SK-N-SH (cell line): ENCODE results near the gene MYL12B. TPM values are rescaled to one million over a fixed set of nuclear protein-coding genes. Genes with fewer than 3 reads are reported as not detected.

Source experiments
- CTCF ChIA-PET: fragments of 300-600, 350-600 bp; formaldehyde crosslinking; extraction: SDS; loops from one replicate; lab custom pipeline; 2021; lab: Yijun Ruan, JAX
- POLR2A ChIA-PET: fragments of 350-600 bp; sonication (Branson Sonifier 250); formaldehyde crosslinking; extraction: SDS; loops from one replicate; lab custom pipeline; 2020; ENCODE audit warnings: antibody characterized with exemption, inconsistent platforms; lab: Yijun Ruan, JAX
- DNase-seq: peaks from one replicate; pipeline ENCODE4 v3.0.0; 2012
- H2AFZ ChIP-seq: fragments of 200-600 bp; sonication (generic); 2 replicates; pipeline ENCODE4 v1.8.1; 2016; ENCODE audit warnings: antibody characterized with exemption, mild to moderate bottlenecking, low read depth
- H3F3A ChIP-seq: fragments of 200-600 bp; sonication (generic); replicated peaks from 2 replicates; pipeline ENCODE3; 2016; ENCODE audit warnings: antibody characterized with exemption, mild to moderate bottlenecking; ENCODE audit not compliant: insufficient read depth
- H3K27ac ChIP-seq, 2 experiments: fragments of 200-500 bp in 1 of 2; fragments of 200-600 bp in 1 of 2; sonication (Bioruptor generic) in 1 of 2; sonication (generic), shearing (Covaris generic) in 1 of 2; 2 replicates each; pipeline versions ENCODE4 v1.5.1 to v1.6.1; 2014 to 2016; ENCODE audit warnings: low read depth in 2 of 2, inconsistent platforms in 1 of 2, low read length in 1 of 2, mild to moderate bottlenecking in 1 of 2, mixed read lengths in 1 of 2
- H3K27me3 ChIP-seq: fragments of 200-600 bp; sonication (generic), shearing (Covaris generic); 2 replicates; pipeline ENCODE4 v1.6.1; 2016; ENCODE audit warnings: mixed run types; ENCODE audit not compliant: insufficient read depth
- H3K36me3 ChIP-seq, 2 experiments: fragments of 200-500 bp in 1 of 2; fragments of 200-600 bp in 1 of 2; sonication (Bioruptor generic) in 1 of 2; sonication (generic) in 1 of 2; replicated peaks in 1 of 2; 2 replicates each; pipeline versions ENCODE3 to v1.5.1; 2014 to 2016; ENCODE audit warnings: low read length in 1 of 2, mild to moderate bottlenecking in 1 of 2; ENCODE audit not compliant: insufficient read depth in 2 of 2, control insufficient read depth in 1 of 2
- H3K4me1 ChIP-seq, 2 experiments: fragments of 200-500 bp in 1 of 2; fragments of 200-600 bp in 1 of 2; sonication (Bioruptor generic) in 1 of 2; sonication (generic), shearing (Covaris generic) in 1 of 2; 2 replicates each; pipeline versions ENCODE4 v1.5.1 to v1.6.1; 2014 to 2016; ENCODE audit warnings: low read depth in 1 of 2, low read length in 1 of 2, mixed run types in 1 of 2; ENCODE audit not compliant: insufficient read depth in 2 of 2, control insufficient read depth in 1 of 2
- H3K4me2 ChIP-seq: fragments of 200-600 bp; sonication (generic), shearing (Covaris generic); 2 replicates; pipeline ENCODE4 v1.6.1; 2017; ENCODE audit warnings: mixed run types
- H3K4me3 ChIP-seq, 2 experiments: fragments of 200-500 bp in 1 of 2; fragments of 200-600 bp in 1 of 2; sonication (Bioruptor generic) in 1 of 2; sonication (generic), shearing (Covaris generic) in 1 of 2; 2 replicates each; pipeline versions ENCODE4 v1.5.1 to v1.8.1; 2014 to 2016; ENCODE audit warnings: low read depth in 2 of 2, inconsistent platforms in 1 of 2, low read length in 1 of 2, mild to moderate bottlenecking in 1 of 2, mixed read lengths in 1 of 2, moderate library complexity in 1 of 2
- H3K79me2 ChIP-seq: fragments of 200-600 bp; sonication (generic); 2 replicates; pipeline ENCODE4 v1.8.1; 2017; ENCODE audit warnings: mild to moderate bottlenecking; ENCODE audit not compliant: insufficient read depth
- H3K9ac ChIP-seq: fragments of 200-600 bp; sonication (generic); 2 replicates; pipeline ENCODE4 v1.6.1; 2017; ENCODE audit warnings: mixed run types
- H3K9me2 ChIP-seq: fragments of 200-600 bp; sonication (generic); 2 replicates; pipeline ENCODE4 v1.6.1; 2017; ENCODE audit warnings: mixed run types
- H3K9me3 ChIP-seq: fragments of 200-600 bp; sonication (generic); 2 replicates; pipeline ENCODE4 v1.6.1; 2017; ENCODE audit warnings: mixed run types, mild to moderate bottlenecking, moderate library complexity
- H4K20me1 ChIP-seq: fragments of 200-600 bp; sonication (generic); 2 replicates; pipeline ENCODE4 v1.6.1; 2017; ENCODE audit warnings: mild to moderate bottlenecking, mixed run types; ENCODE audit not compliant: insufficient read depth
- CHD2 ChIP-seq: fragments of 150-350 bp; IDR thresholded peaks from 2 replicates; pipeline ENCODE4 v1.6.1; 2018; ENCODE audit warnings: low read length; ENCODE audit not compliant: partially characterized antibody
- MAX ChIP-seq: IDR thresholded peaks from 2 replicates; pipeline ENCODE4 v1.4.0; 2012; ENCODE audit warnings: low read depth
- PBX3 ChIP-seq: IDR thresholded peaks from 2 replicates; pipeline ENCODE4; 2012
- REST ChIP-seq: IDR thresholded peaks from 2 replicates; pipeline ENCODE4 v1.6.1; 2012; ENCODE audit warnings: mild to moderate bottlenecking, low read depth, low read length, moderate library complexity
- WGBS: methylation state at CpG from one replicate; pipeline ENCODE4 v1.1.6; 2017; ENCODE audit warnings: low lambda C conversion rate; 5-methylcytosine and 5-hydroxymethylcytosine counted together
- polyA plus RNA-seq, 3 experiments: library from polyadenylated mRNA; depleted of rRNA; stranded (reverse); fragments of >200 nt; gene quantifications; 2 replicates each; pipeline ENCODE4 v1.2.3, GENCODE V29; 2012

The MYL12B gene
- polyA plus RNA-seq, 1 of the 3 experiments (the other 2 are of a cell fraction), result 555 TPM

DNA sequence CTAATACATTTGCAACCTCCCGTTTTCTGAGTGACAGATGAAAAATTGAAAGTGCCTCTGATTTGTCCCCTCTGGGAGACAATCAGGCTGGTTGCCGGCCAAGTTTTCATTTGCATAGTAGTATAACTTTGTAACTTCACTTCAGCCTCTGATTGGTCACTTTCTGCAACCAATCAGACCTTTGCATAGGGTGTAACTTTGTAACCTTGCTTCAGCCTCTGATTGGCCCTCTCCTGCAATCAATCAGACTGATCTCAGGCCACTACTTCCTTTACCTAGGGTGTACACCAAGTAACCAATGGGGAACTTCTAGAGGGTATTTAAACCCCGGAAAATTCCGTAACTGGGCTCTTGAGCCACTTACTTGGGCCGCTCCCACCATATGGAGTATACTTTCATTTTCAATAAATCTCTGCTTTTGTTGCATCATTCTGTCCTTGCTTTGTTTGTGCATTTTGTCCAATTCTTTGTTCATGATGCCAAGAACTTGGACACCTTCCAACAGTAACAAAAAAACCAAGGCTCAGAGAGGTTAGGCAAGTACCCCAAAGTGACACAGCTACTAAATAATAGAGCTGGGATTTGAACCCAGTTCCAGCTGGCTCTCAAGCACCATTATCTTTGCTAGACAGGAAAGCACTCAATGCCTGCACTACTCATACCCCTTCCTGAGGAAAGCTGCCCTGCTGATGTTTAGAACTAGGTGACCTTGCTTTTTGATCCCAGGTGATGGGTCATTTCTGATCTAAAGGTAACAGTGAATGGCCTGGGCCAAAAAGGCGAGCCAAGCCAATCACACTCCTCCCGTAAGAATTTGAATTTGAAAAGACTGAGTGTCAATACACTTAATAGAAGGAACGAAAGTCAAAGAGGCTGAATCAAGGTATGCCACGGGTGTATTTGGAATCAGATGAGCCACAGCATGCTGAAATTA lies 31.3 kb upstream of the MYL12B start:
- H3K9me2 ChIP-seq, result no peaks in the 10 kb centered on the region
- no peaks in the 10 kb centered on the region for H3K9me3 ChIP-seq
- no peak overlapping the region for H3K4me2 ChIP-seq
- CTCF ChIA-PET, result interaction anchor here (1.7 kb wide), 1 partner anchor 15 kb away, joined by 7 read pairs; no protein-coding TSS in a partner anchor
- H2AFZ ChIP-seq, result peak overlapping the region; percentile 43; the same call in 1 of the 2 replicates
- H3K9ac ChIP-seq, result no peak overlapping the region
- no peaks in the 10 kb centered on the region for H3F3A ChIP-seq
- WGBS, result 88% methylated on average over 9 of the region's 9 CpGs
- TF ChIP-seq MAX (no peak), PBX3 (peak; percentile 65)
- no peaks in the 10 kb centered on the region for H4K20me1 ChIP-seq
- H3K79me2 ChIP-seq, result no peaks in the 10 kb centered on the region
- H3K36me3 ChIP-seq, result no peaks in the 10 kb centered on the region
- H3K4me3 ChIP-seq, result no peak overlapping the region
- no peak overlapping the region for H3K27ac ChIP-seq
- DNase-seq, result no peak
- no peaks in the 10 kb centered on the region for H3K4me1 ChIP-seq
- POLR2A ChIA-PET, result no interaction called here
- no peaks in the 10 kb centered on the region for H3K27me3 ChIP-seq

- no peak overlapping the region for H3K27ac ChIP-seq
- no peaks in the 10 kb centered on the region for H3K36me3 ChIP-seq
- H4K20me1 ChIP-seq, result no peaks in the 10 kb centered on the region
- DNase-seq, result no peak
- no peak overlapping the region for H2AFZ ChIP-seq
- POLR2A ChIA-PET, result no interaction called here
- CTCF ChIA-PET, result interaction anchor here (2.4 kb wide), 1 partner anchor 13 kb away, joined by 6 read pairs; no protein-coding TSS in a partner anchor
- no peaks in the 10 kb centered on the region for H3K9me3 ChIP-seq
- H3K9ac ChIP-seq, result no peak overlapping the region
- H3K4me2 ChIP-seq, result no peak overlapping the region
- H3K79me2 ChIP-seq, result no peaks in the 10 kb centered on the region
- H3K4me3 ChIP-seq, result no peak overlapping the region
- no peaks in the 10 kb centered on the region for H3K9me2 ChIP-seq
- H3K27me3 ChIP-seq, result no peaks in the 10 kb centered on the region
- H3F3A ChIP-seq, result no peaks in the 10 kb centered on the region
- no peak for TF ChIP-seq PBX3
- no peak for TF ChIP-seq CHD2
- no peak for TF ChIP-seq REST
- H3K4me1 ChIP-seq, result no peaks in the 10 kb centered on the region
- 91% methylated on average over 1 of the region's 1 CpG for WGBS
Observed at GRCh38 chr18:3233004-3233403, 28.9 kb upstream of the MYL12B start.
